ENCODE measurements around the gene CAMTA1.

The CAMTA1 gene

GRCh38 chr1:7654725-7655124 is 869.5 kb downstream of the CAMTA1 start:
- Histone ChIP-seq H3K9me3 (ENCODE audit: control insufficient read depth in 5 of 5, low read length in 5 of 5) (no peaks in the 10 kb centered on the region), H3K27me3 (ENCODE audit: control insufficient read depth in 5 of 5, insufficient read depth in 4 of 5, low read length in 5 of 5) (peaks cover 8 to 24% (median 15%) of the 10 kb centered on the region in 5 donors), H3K36me3 (ENCODE audit: control insufficient read depth in 5 of 5, insufficient read depth in 5 of 5, low read length in 5 of 5) (no peaks in the 10 kb centered on the region), H3K4me3 (ENCODE audit: low read depth in 1 of 5, low read length in 5 of 5) (no peak overlapping the region), H3K9ac (ENCODE audit: low read length in 5 of 5) (no peak overlapping the region), H3K4me1 (ENCODE audit: control insufficient read depth in 5 of 5, insufficient read depth in 5 of 5, low read length in 5 of 5) (no peaks in the 10 kb centered on the region), H3K27ac (ENCODE audit: low read depth, low read length) (no peak overlapping the region)

- Histone ChIP-seq H3K9ac (ENCODE audit: low read length in 5 of 5) (no peak overlapping the region), H3K27me3 (ENCODE audit: control insufficient read depth in 5 of 5, insufficient read depth in 4 of 5, low read length in 5 of 5) (peaks cover 6 to 18% (median 12%) of the 10 kb centered on the region in 5 donors), H3K27ac (ENCODE audit: low read depth, low read length) (no peak overlapping the region), H3K4me1 (ENCODE audit: control insufficient read depth in 5 of 5, insufficient read depth in 5 of 5, low read length in 5 of 5) (no peaks in the 10 kb centered on the region), H3K4me3 (ENCODE audit: low read depth in 1 of 5, low read length in 5 of 5) (no peak overlapping the region), H3K9me3 (ENCODE audit: control insufficient read depth in 5 of 5, low read length in 5 of 5) (no peaks in the 10 kb centered on the region), H3K36me3 (ENCODE audit: control insufficient read depth in 5 of 5, insufficient read depth in 5 of 5, low read length in 5 of 5) (no peaks in the 10 kb centered on the region)
Measured at GRCh38 chr1:7655354-7655753, 870.1 kb downstream of the CAMTA1 start.

- H3K9me3 ChIP-seq (ENCODE audit: control insufficient read depth in 5 of 5, low read length in 5 of 5): no peaks in the 10 kb centered on the region
- no peak overlapping the region for H3K9ac ChIP-seq (ENCODE audit: low read length in 5 of 5)
Measured at GRCh38 chr1:7656557-7657215, 871.4 kb downstream of the CAMTA1 start.

GRCh38 chr1:7657287-7658016 is 872.2 kb downstream of the CAMTA1 start:
- H3K27me3 ChIP-seq (ENCODE audit: control insufficient read depth in 5 of 5, insufficient read depth in 4 of 5, low read length in 5 of 5): peaks cover 1 to 19% (median 10%) of the 10 kb centered on the region in 5 donors
- no peaks in the 10 kb centered on the region for H3K4me1 ChIP-seq (ENCODE audit: control insufficient read depth in 5 of 5, insufficient read depth in 5 of 5, low read length in 5 of 5)
- H3K9ac ChIP-seq (ENCODE audit: low read length in 5 of 5): no peak overlapping the region
- no peak overlapping the region for H3K4me3 ChIP-seq (ENCODE audit: low read depth in 1 of 5, low read length in 5 of 5)
- no peak overlapping the region for H3K27ac ChIP-seq (ENCODE audit: low read depth, low read length)
- H3K36me3 ChIP-seq (ENCODE audit: control insufficient read depth in 5 of 5, insufficient read depth in 5 of 5, low read length in 5 of 5): no peaks in the 10 kb centered on the region
- H3K9me3 ChIP-seq (ENCODE audit: control insufficient read depth in 5 of 5, low read length in 5 of 5): no peaks in the 10 kb centered on the region

More at GRCh38 chr1:7656557-7657215, 871.4 kb downstream of the CAMTA1 start:
- Histone ChIP-seq H3K36me3 (ENCODE audit: control insufficient read depth in 5 of 5, insufficient read depth in 5 of 5, low read length in 5 of 5) (no peaks in the 10 kb centered on the region), H3K4me1 (ENCODE audit: control insufficient read depth in 5 of 5, insufficient read depth in 5 of 5, low read length in 5 of 5) (no peaks in the 10 kb centered on the region), H3K27me3 (ENCODE audit: control insufficient read depth in 5 of 5, insufficient read depth in 4 of 5, low read length in 5 of 5) (peaks cover 6 to 16% (median 13%) of the 10 kb centered on the region in 5 donors), H3K4me3 (ENCODE audit: low read depth in 1 of 5, low read length in 5 of 5) (no peak overlapping the region), H3K27ac (ENCODE audit: low read depth, low read length) (no peak overlapping the region)

GRCh38 chr1:7658099-7658498 is 872.8 kb downstream of the CAMTA1 start:
- no peak overlapping the region for H3K9ac ChIP-seq (ENCODE audit: low read length in 5 of 5)
- H3K4me3 ChIP-seq (ENCODE audit: low read depth in 1 of 5, low read length in 5 of 5): no peak overlapping the region
- no peaks in the 10 kb centered on the region for H3K36me3 ChIP-seq (ENCODE audit: control insufficient read depth in 5 of 5, insufficient read depth in 5 of 5, low read length in 5 of 5)
- no peak overlapping the region for H3K27ac ChIP-seq (ENCODE audit: low read depth, low read length)
- H3K4me1 ChIP-seq (ENCODE audit: control insufficient read depth in 5 of 5, insufficient read depth in 5 of 5, low read length in 5 of 5): no peaks in the 10 kb centered on the region
- peaks cover 0 to 18% (median 9%) of the 10 kb centered on the region in 5 donors for H3K27me3 ChIP-seq (ENCODE audit: control insufficient read depth in 5 of 5, insufficient read depth in 4 of 5, low read length in 5 of 5)
- no peaks in the 10 kb centered on the region for H3K9me3 ChIP-seq (ENCODE audit: control insufficient read depth in 5 of 5, low read length in 5 of 5)

GRCh38 chr1:7659514-7659913 is 874.3 kb downstream of the CAMTA1 start:
- Histone ChIP-seq H3K4me1 (ENCODE audit: control insufficient read depth in 5 of 5, insufficient read depth in 5 of 5, low read length in 5 of 5) (no peaks in the 10 kb centered on the region), H3K27ac (ENCODE audit: low read depth, low read length) (no peak overlapping the region), H3K36me3 (ENCODE audit: control insufficient read depth in 5 of 5, insufficient read depth in 5 of 5, low read length in 5 of 5) (no peaks in the 10 kb centered on the region), H3K4me3 (ENCODE audit: low read depth in 1 of 5, low read length in 5 of 5) (no peak overlapping the region), H3K9ac (ENCODE audit: low read length in 5 of 5) (no peak overlapping the region), H3K27me3 (ENCODE audit: control insufficient read depth in 5 of 5, insufficient read depth in 4 of 5, low read length in 5 of 5) (peaks cover 0 to 18% (median 11%) of the 10 kb centered on the region in 5 donors), H3K9me3 (ENCODE audit: control insufficient read depth in 5 of 5, low read length in 5 of 5) (no peaks in the 10 kb centered on the region)

- Histone ChIP-seq H3K9me3 (ENCODE audit: control insufficient read depth in 5 of 5, low read length in 5 of 5) (no peaks in the 10 kb centered on the region), H3K4me1 (ENCODE audit: control insufficient read depth in 5 of 5, insufficient read depth in 5 of 5, low read length in 5 of 5) (peaks cover 0 to 4% (median 4%) of the 10 kb centered on the region in 5 donors), H3K27ac (ENCODE audit: low read depth, low read length) (no peak overlapping the region), H3K27me3 (ENCODE audit: control insufficient read depth in 5 of 5, insufficient read depth in 4 of 5, low read length in 5 of 5) (peaks cover 0 to 15% (median 11%) of the 10 kb centered on the region in 5 donors), H3K4me3 (ENCODE audit: low read depth in 1 of 5, low read length in 5 of 5) (no peak overlapping the region), H3K36me3 (ENCODE audit: control insufficient read depth in 5 of 5, insufficient read depth in 5 of 5, low read length in 5 of 5) (no peaks in the 10 kb centered on the region), H3K9ac (ENCODE audit: low read length in 5 of 5) (no peak overlapping the region)
Measured at GRCh38 chr1:7663451-7664146, 878.3 kb downstream of the CAMTA1 start.

GRCh38 chr1:7664147-7664892 is 879.1 kb downstream of the CAMTA1 start:
- H3K4me3 ChIP-seq (ENCODE audit: low read depth in 1 of 5, low read length in 5 of 5): no peak overlapping the region
- no peaks in the 10 kb centered on the region for H3K36me3 ChIP-seq (ENCODE audit: control insufficient read depth in 5 of 5, insufficient read depth in 5 of 5, low read length in 5 of 5)
- peaks cover 0 to 4% (median 4%) of the 10 kb centered on the region in 5 donors for H3K4me1 ChIP-seq (ENCODE audit: control insufficient read depth in 5 of 5, insufficient read depth in 5 of 5, low read length in 5 of 5)
- no peaks in the 10 kb centered on the region for H3K9me3 ChIP-seq (ENCODE audit: control insufficient read depth in 5 of 5, low read length in 5 of 5)
- peaks cover 0 to 15% (median 11%) of the 10 kb centered on the region in 5 donors for H3K27me3 ChIP-seq (ENCODE audit: control insufficient read depth in 5 of 5, insufficient read depth in 4 of 5, low read length in 5 of 5)
- H3K27ac ChIP-seq (ENCODE audit: low read depth, low read length): no peak overlapping the region
- H3K9ac ChIP-seq (ENCODE audit: low read length in 5 of 5): no peak overlapping the region

GRCh38 chr1:7664893-7665250 is 879.6 kb downstream of the CAMTA1 start:
- Histone ChIP-seq H3K27ac (ENCODE audit: low read depth, low read length) (no peak overlapping the region), H3K27me3 (ENCODE audit: control insufficient read depth in 5 of 5, insufficient read depth in 4 of 5, low read length in 5 of 5) (peaks cover 0 to 15% (median 11%) of the 10 kb centered on the region in 5 donors), H3K36me3 (ENCODE audit: control insufficient read depth in 5 of 5, insufficient read depth in 5 of 5, low read length in 5 of 5) (no peaks in the 10 kb centered on the region), H3K9ac (ENCODE audit: low read length in 5 of 5) (no peak overlapping the region), H3K4me1 (ENCODE audit: control insufficient read depth in 5 of 5, insufficient read depth in 5 of 5, low read length in 5 of 5) (peaks cover 0 to 10% (median 8%) of the 10 kb centered on the region in 5 donors), H3K9me3 (ENCODE audit: control insufficient read depth in 5 of 5, low read length in 5 of 5) (no peaks in the 10 kb centered on the region), H3K4me3 (ENCODE audit: low read depth in 1 of 5, low read length in 5 of 5) (no peak overlapping the region)

Data from subcutaneous abdominal adipose tissue (tissue), 5 donors.